Natural killer cell (primary cell): ENCODE results near the gene PCED1A. TPM values are rescaled to one million over a fixed set of nuclear protein-coding genes. Genes with fewer than 3 reads are reported as not detected.

Experiments
- ATAC-seq, 3 donors: fragments of 150-1000 bp in 2 of 3; fragments of 200-7000 bp in 1 of 3; cut with Tn5 transposase; 1 replicate in 1 of 3; 2 replicates in 2 of 3; pipeline ENCODE4 v1.10.0; 2021; ENCODE audit warnings: mild to moderate bottlenecking in 2 of 3, moderate library complexity in 2 of 3
- DNase-seq, 2 donors: peaks; one replicate each; pipeline versions ENCODE4 v3.0.0 to v3.0.0-alpha.2; 2013 to 2021; ENCODE audit warnings: mixed read lengths in 1 of 2
- H3K27ac ChIP-seq: one replicate; pipeline ENCODE4 v1.5.1; 2013; ENCODE audit warnings: mild to moderate bottlenecking, low read length
- H3K27me3 ChIP-seq: one replicate; pipeline ENCODE4 v1.6.1; 2013; ENCODE audit warnings: low read length; ENCODE audit not compliant: control insufficient read depth, insufficient read depth
- H3K36me3 ChIP-seq: one replicate; pipeline ENCODE4 v1.6.1; 2013; ENCODE audit warnings: low read length; ENCODE audit not compliant: control insufficient read depth, insufficient read depth
- H3K4me1 ChIP-seq: one replicate; pipeline ENCODE4 v1.6.1; 2013; ENCODE audit warnings: low read length; ENCODE audit not compliant: control insufficient read depth, insufficient read depth
- H3K4me3 ChIP-seq: one replicate; pipeline ENCODE4 v1.5.1; 2013; ENCODE audit warnings: low read length
- H3K9me3 ChIP-seq: one replicate; pipeline ENCODE4 v1.6.1; 2013; ENCODE audit warnings: low read length; ENCODE audit not compliant: control insufficient read depth, insufficient read depth
- H3K27ac Mint-ChIP-seq, 2 donors: one replicate each; pipeline ENCODE4 v1.8.0; 2022; ENCODE audit warnings: mild to moderate bottlenecking in 2 of 2, mixed read lengths in 2 of 2, moderate library complexity in 1 of 2
- H3K27me3 Mint-ChIP-seq, 2 donors: one replicate each; pipeline ENCODE4 v1.8.0; 2022; ENCODE audit warnings: low read depth in 2 of 2, mixed read lengths in 2 of 2
- H3K36me3 Mint-ChIP-seq: one replicate; pipeline ENCODE4 v1.8.0; 2022; ENCODE audit warnings: mixed read lengths
- H3K4me1 Mint-ChIP-seq, 2 donors: one replicate each; pipeline ENCODE4 v1.8.0; 2022; ENCODE audit warnings: mixed read lengths in 2 of 2
- H3K4me3 Mint-ChIP-seq: one replicate; pipeline ENCODE4 v1.8.0; 2022; ENCODE audit warnings: mild to moderate bottlenecking, moderate library complexity, mixed read lengths
- H3K9me3 Mint-ChIP-seq, 2 donors: one replicate each; pipeline ENCODE4 v1.8.0; 2022; ENCODE audit warnings: mixed read lengths in 2 of 2
- WGBS: methylation state at CpG from one replicate; pipeline ENCODE4 v1.1.7; 2013; ENCODE audit warnings: missing lambda C conversion rate; ENCODE audit not compliant: insufficient coverage; 5-methylcytosine and 5-hydroxymethylcytosine counted together
- intact Hi-C: fragments of 100-400 bp; cut with micrococcal nuclease; formaldehyde crosslinking; loops from one replicate; pipeline ENCODE4 v1.14.2; 2022
- total RNA-seq, 4 donors: library from RNA; stranded (reverse); fragments of 120-200 nt in 1 of 4; gene quantifications; one replicate each; pipeline versions ENCODE4 v1.2.3 to v1.2.4, GENCODE V29; 2013 to 2022
- TF ChIP-seq, protein P1 (sequence below): fragments of 200-600 bp; IDR thresholded peaks from one replicate; pipeline ENCODE4 v1.8.0; 2022; ENCODE audit warnings: antibody characterized with exemption

PCED1A gene
- total RNA-seq, 3 donors from 2014 or later (not counting 1 experiment from before 2014, with no cell fraction given), result 70.3 to 76.5 (median 71.1) TPM

DNA sequence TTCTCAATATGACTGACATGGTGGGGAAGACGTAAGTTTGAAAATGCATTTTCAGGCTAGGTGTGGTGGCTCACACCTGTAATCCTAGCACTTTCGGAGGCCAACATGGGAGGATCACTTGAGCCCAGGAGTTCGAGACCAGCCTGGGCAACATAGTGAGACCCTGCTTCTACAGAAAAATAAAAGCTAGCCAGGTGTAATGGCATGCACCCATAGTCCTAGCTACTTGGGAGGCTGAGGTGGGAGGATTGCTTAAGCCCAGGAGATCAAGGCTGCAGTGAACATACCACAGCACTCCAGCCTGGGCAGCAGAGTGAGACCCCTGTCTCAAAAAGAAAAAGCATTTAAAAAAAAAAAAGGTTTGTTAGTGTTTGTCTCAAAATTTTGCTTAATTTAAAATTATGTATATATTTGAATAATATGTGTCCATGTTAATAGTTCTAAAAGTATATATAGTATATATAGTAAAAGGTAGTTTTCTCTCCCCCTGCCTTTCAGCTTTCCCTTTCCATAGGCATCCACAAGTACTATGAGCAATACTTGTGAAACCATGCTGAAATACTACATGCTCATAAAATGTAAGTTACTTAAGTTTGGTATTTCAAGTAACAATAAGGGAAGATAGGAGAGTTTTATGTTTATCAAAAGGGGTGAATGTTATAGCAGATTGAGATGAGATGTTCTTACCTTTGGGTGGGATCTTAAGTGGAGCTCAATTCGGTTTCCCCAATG, 47.9 kb upstream of the PCED1A start:
- Histone ChIP-seq H3K36me3 (no peaks in the 10 kb centered on the region), H3K9me3 (no peaks in the 10 kb centered on the region), H3K27me3 (no peaks in the 10 kb centered on the region), H3K4me1 (peaks cover 5% of the 10 kb centered on the region), H3K4me3 (no peak overlapping the region), H3K27ac (no peak overlapping the region)
- no peak for ATAC-seq
- no peaks in the 10 kb centered on the region for H3K36me3 Mint-ChIP-seq
- H3K27ac Mint-ChIP-seq, result peak overlapping the region; percentile 11 to 14
- WGBS, result 92% methylated on average over 3 of the region's 4 CpGs
- intact Hi-C loops, result no loop called here
- no peaks in the 10 kb centered on the region for H3K27me3 Mint-ChIP-seq
- H3K9me3 Mint-ChIP-seq, result no peaks in the 10 kb centered on the region
- H3K4me3 Mint-ChIP-seq, result no peak overlapping the region
- DNase-seq, result no peak
- TF ChIP-seq, protein P1, sequence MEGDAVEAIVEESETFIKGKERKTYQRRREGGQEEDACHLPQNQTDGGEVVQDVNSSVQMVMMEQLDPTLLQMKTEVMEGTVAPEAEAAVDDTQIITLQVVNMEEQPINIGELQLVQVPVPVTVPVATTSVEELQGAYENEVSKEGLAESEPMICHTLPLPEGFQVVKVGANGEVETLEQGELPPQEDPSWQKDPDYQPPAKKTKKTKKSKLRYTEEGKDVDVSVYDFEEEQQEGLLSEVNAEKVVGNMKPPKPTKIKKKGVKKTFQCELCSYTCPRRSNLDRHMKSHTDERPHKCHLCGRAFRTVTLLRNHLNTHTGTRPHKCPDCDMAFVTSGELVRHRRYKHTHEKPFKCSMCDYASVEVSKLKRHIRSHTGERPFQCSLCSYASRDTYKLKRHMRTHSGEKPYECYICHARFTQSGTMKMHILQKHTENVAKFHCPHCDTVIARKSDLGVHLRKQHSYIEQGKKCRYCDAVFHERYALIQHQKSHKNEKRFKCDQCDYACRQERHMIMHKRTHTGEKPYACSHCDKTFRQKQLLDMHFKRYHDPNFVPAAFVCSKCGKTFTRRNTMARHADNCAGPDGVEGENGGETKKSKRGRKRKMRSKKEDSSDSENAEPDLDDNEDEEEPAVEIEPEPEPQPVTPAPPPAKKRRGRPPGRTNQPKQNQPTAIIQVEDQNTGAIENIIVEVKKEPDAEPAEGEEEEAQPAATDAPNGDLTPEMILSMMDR, result no peak
- H3K4me1 Mint-ChIP-seq, result peaks cover 83 to 85% of the 10 kb centered on the region in 2 donors

DNA sequence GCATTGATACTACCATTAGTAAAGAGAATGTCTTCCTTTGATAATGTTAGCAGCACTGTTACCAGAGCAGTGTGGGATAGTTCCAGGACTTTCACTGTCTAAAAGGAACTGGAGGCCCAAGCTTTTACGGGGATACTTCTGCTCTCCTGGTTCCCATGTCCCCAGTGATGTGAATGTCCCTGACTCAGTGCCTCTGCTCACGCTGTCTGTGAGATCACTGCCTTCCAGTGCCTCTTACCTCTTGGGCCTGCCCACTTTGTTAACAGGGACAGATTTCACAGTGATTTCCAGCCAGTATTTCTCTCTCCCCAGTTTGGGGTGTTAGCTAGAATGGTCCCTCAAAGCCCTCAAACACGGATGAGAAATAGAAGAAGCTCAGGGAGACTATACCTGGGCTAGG, 47.3 kb upstream of the PCED1A start:
- ATAC-seq (no peak), DNase-seq (no peak)
- Mint-ChIP-seq H3K27me3 (no peaks in the 10 kb centered on the region), H3K4me1 (peaks cover 76 to 79% of the 10 kb centered on the region in 2 donors), H3K4me3 (no peak overlapping the region), H3K27ac (peak overlapping the region in 1 of 2 donors; percentile 2), H3K9me3 (no peaks in the 10 kb centered on the region), H3K36me3 (no peaks in the 10 kb centered on the region)
- intact Hi-C loops, result no loop called here
- TF ChIP-seq, protein P1, result no peak
- Histone ChIP-seq H3K4me1 (peaks cover 5% of the 10 kb centered on the region), H3K36me3 (no peaks in the 10 kb centered on the region), H3K27me3 (no peaks in the 10 kb centered on the region), H3K4me3 (no peak overlapping the region), H3K27ac (no peak overlapping the region), H3K9me3 (no peaks in the 10 kb centered on the region)
- 98% methylated on average over 2 of the region's 3 CpGs for WGBS

DNA sequence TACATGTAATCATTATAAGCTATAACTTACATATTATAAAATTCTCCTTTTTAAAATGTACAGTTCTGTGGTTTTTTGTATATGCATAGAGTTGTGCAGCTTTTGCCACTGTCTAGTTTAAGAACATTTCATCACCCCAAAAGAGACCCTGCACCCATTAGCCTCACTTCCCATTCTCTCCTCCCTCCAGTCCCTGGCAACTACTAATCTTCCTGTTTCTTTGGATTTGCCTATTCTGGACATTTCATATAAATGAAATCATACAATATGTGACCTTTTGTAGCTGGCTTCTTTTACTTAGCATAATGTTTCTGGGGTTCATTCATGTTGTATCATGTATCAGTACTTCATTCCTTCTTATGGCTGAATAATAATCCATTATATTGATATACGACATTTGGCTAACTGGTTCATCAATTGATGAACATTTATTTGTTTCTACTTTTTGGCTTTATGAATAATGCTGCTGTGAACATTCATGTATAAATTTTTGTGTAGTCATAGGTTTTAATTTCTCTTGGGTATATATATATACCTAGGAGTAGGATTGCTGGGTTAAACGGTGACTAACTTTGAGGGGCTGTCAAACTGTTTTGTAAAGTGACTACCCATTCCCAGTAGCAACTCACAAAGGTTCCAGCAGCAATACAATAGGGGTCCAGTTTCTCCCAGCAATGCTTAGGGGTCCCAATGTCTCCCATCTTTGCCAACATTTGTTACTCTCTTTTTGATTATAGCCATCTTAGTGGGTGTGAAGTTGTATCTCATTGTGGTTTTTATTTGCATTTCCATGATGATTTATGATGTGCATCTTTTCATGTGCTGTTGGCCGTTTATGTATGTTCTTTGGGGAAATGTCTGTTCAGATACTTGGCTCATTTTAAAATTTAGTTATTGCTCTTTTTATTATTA, 43.5 kb upstream of the PCED1A start:
- Histone ChIP-seq H3K4me1 (peaks cover 5% of the 10 kb centered on the region), H3K9me3 (no peaks in the 10 kb centered on the region), H3K4me3 (no peak overlapping the region), H3K27ac (no peak overlapping the region), H3K36me3 (no peaks in the 10 kb centered on the region), H3K27me3 (no peaks in the 10 kb centered on the region)
- Mint-ChIP-seq H3K9me3 (no peaks in the 10 kb centered on the region), H3K27me3 (no peaks in the 10 kb centered on the region), H3K36me3 (no peaks in the 10 kb centered on the region), H3K4me1 (peaks cover 61 to 68% of the 10 kb centered on the region in 2 donors), H3K4me3 (no peak overlapping the region), H3K27ac (peak overlapping the region; percentile 24 to 64)
- intact Hi-C loops, result no loop called here
- TF ChIP-seq, protein P1, result no peak
- 71% methylated on average over 1 of the region's 3 CpGs for WGBS
- ATAC-seq (peak in 1 of 3 donors; percentile 15), DNase-seq (no peak)
